GM12873 (cell line): Measurements from ENCODE around the gene SPRYD7.
A peak's percentile ranks its signal among the peaks of the same experiment; 100 is the strongest.

Experiments used
- CTCF ChIP-seq: IDR thresholded peaks from 2 replicates; pipeline ENCODE4 v1.5.1; 2012; ENCODE audit warnings: low read depth, mild to moderate bottlenecking, moderate library complexity, low read length, control low read depth; ENCODE audit not compliant: insufficient read depth; ENCODE audit errors: missing control alignments

Gene SPRYD7

GRCh38 chr13:49893591-49893990 lies 42.5 kb downstream of the SPRYD7 start:
- no peak for TF ChIP-seq CTCF

- TF ChIP-seq CTCF: no peak
These were observed 45.8 kb downstream of the SPRYD7 start for GRCh38 chr13:49890376-49890775.

GRCh38 chr13:49878682-49879081 lies 57.5 kb downstream of the SPRYD7 start:
- TF ChIP-seq CTCF: no peak

- TF ChIP-seq CTCF: no peak
These were observed 58.4 kb downstream of the SPRYD7 start for GRCh38 chr13:49877629-49878218.

- TF ChIP-seq CTCF: no peak
These were observed 61.7 kb downstream of the SPRYD7 start for GRCh38 chr13:49874430-49874829.

- peak; percentile 43 for TF ChIP-seq CTCF
These were observed 66.6 kb downstream of the SPRYD7 start for GRCh38 chr13:49869519-49869918.

GRCh38 chr13:49867834-49868233 lies 68.3 kb downstream of the SPRYD7 start:
- no peak for TF ChIP-seq CTCF
